Frontal cortex (tissue), 4 donors: ENCODE data around the gene VASP. TPM values are rescaled to one million over a fixed set of nuclear protein-coding genes. Genes with fewer than 3 reads are reported as not detected.

Experiments
- DNase-seq, 2 donors: peaks; one replicate each; pipeline ENCODE4 v3.0.0; 2012; ENCODE audit warnings: low spot score in 2 of 2
- FAIRE-seq: peaks from 2 replicates; lab custom pipeline; 2012; peaks lifted over from hg19 to GRCh38; lab: Jason Lieb, UNC
- total RNA-seq: library from RNA; depleted of rRNA; stranded (reverse); fragments of >200 nt; gene quantifications from one replicate; pipeline ENCODE4 v1.2.3, GENCODE V29; 2014
- donor health status: control.
- donor health status: control.
- donor health status: control.

VASP gene
- total RNA-seq, 1 donor from 2014 or later, result 9.0 TPM

- FAIRE-seq, result no peak
- peak in 1 of 2 donors; percentile 14 for DNase-seq
Observed at GRCh38 chr19:45529420-45529785, 22.1 kb downstream of the VASP start.

- no peak for DNase-seq
- FAIRE-seq, result no peak
Observed at GRCh38 chr19:45531349-45531748, 24.1 kb downstream of the VASP start.

GRCh38 chr19:45539459-45539858 lies 32.2 kb downstream of the VASP start:
- FAIRE-seq (no peak), DNase-seq (no peak)

GRCh38 chr19:45542234-45542668 lies 35.0 kb downstream of the VASP start:
- DNase-seq, result no peak
- FAIRE-seq, result no peak

- DNase-seq (no peak), FAIRE-seq (no peak)
Observed at GRCh38 chr19:45547211-45547770, 40.0 kb downstream of the VASP start.

- FAIRE-seq, result no peak
Observed at GRCh38 chr19:45547965-45548609, 40.8 kb downstream of the VASP start.

GRCh38 chr19:45553464-45553863 lies 46.2 kb downstream of the VASP start:
- FAIRE-seq (no peak), DNase-seq (no peak)

More at GRCh38 chr19:45547965-45548609, 40.8 kb downstream of the VASP start:
- no peak for DNase-seq

GRCh38 chr19:45554481-45554880 lies 47.2 kb downstream of the VASP start:
- FAIRE-seq (no peak), DNase-seq (no peak)

GRCh38 chr19:45556835-45557234 lies 49.6 kb downstream of the VASP start:
- DNase-seq (no peak), FAIRE-seq (no peak)

- DNase-seq, result peak in 1 of 2 donors; percentile 73
- FAIRE-seq, result no peak
Observed at GRCh38 chr19:45558399-45558878, 51.2 kb downstream of the VASP start.

- no peak for FAIRE-seq
- no peak for DNase-seq
Observed at GRCh38 chr19:45560038-45560437, 52.8 kb downstream of the VASP start.

GRCh38 chr19:45560686-45561085 lies 53.4 kb downstream of the VASP start:
- FAIRE-seq (no peak), DNase-seq (no peak)

GRCh38 chr19:45564131-45564780 lies 57.0 kb downstream of the VASP start:
- FAIRE-seq (no peak), DNase-seq (no peak)

GRCh38 chr19:45567609-45568008 lies 60.3 kb downstream of the VASP start:
- FAIRE-seq (no peak), DNase-seq (no peak)

- no peak for FAIRE-seq
- DNase-seq, result no peak
Observed at GRCh38 chr19:45568732-45569131, 61.5 kb downstream of the VASP start.

- no peak for FAIRE-seq
Observed at GRCh38 chr19:45569619-45570421, 62.5 kb downstream of the VASP start.

GRCh38 chr19:45571457-45572220 lies 64.4 kb downstream of the VASP start:
- no peak for DNase-seq
- no peak for FAIRE-seq

More at GRCh38 chr19:45569619-45570421, 62.5 kb downstream of the VASP start:
- no peak for DNase-seq

- no peak for FAIRE-seq
- DNase-seq, result no peak
Observed at GRCh38 chr19:45574526-45574925, 67.2 kb downstream of the VASP start.

GRCh38 chr19:45575216-45575615 lies 67.9 kb downstream of the VASP start:
- DNase-seq, result no peak
- no peak for FAIRE-seq
